NCI-H2227 (cell line): ENCODE measurements around the gene HYDIN.
"Not testable (repeated sequence)": the region's sequence is repeated elsewhere in the genome, so short reads cannot be mapped to it uniquely, and the experiment has no call there.

Experiments
- DNase-seq: peaks from one replicate; lab custom pipeline; 2025; ENCODE audit not compliant: unreplicated experiment; lab: John Stamatoyannopoulos, UW

Gene HYDIN

GRCh38 chr16:71143246-71143645 is 87.3 kb downstream of the HYDIN start:
- not testable (repeated sequence) for DNase-seq

DNA sequence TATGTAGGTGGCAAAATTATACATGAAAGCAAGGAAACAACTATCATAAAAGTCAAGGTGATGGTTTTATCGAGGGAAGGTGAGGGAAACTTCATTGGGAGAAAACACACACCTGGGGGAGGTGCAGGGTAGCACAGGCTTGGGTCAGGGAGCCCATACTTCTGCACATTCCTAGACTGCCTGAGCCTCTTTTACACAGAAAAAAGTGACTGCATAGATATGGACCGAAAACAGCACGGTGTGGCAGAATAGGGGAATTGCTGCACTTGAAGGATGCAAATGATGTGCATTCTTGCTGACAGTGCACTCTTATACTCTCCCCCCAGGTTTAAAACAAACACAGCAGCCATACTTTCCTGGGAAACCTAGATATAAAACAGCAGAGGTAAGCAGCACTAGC is 120.0 kb downstream of the HYDIN start:
- DNase-seq = not testable (repeated sequence)

- not testable (repeated sequence) for DNase-seq
Measured at GRCh38 chr16:71109656-71110208, 120.8 kb downstream of the HYDIN start.

GRCh38 chr16:71105881-71106280 is 124.6 kb downstream of the HYDIN start:
- DNase-seq = not testable (repeated sequence)

DNA sequence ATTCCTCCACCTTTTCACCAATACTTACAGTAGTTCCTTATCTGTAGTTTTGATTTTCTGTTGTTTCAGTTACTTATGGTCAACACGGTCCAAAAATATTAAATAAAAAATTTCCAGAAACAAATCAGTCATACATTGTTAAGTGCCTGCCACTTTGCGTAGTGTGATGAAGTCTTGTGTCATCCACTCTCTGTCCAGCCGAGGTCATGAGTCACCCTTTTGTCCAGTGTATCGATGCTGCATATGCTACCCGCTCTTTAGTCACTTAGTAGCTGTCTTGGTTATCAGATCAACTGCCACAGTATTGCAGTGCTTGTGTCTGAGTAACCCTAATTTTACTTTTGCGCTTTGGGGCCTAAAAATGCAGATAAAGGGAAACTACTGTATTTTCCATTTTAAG is 146.9 kb downstream of the HYDIN start:
- DNase-seq = not testable (repeated sequence)

GRCh38 chr16:71080777-71081176 is 149.7 kb downstream of the HYDIN start:
- not testable (repeated sequence) for DNase-seq

GRCh38 chr16:71080262-71080661 is 150.3 kb downstream of the HYDIN start:
- DNase-seq = not testable (repeated sequence)

GRCh38 chr16:71070651-71071050 is 159.9 kb downstream of the HYDIN start:
- not testable (repeated sequence) for DNase-seq

GRCh38 chr16:71069842-71070241 is 160.7 kb downstream of the HYDIN start:
- DNase-seq = not testable (repeated sequence)

GRCh38 chr16:71053897-71054609 is 176.5 kb downstream of the HYDIN start:
- not testable (repeated sequence) for DNase-seq

DNA sequence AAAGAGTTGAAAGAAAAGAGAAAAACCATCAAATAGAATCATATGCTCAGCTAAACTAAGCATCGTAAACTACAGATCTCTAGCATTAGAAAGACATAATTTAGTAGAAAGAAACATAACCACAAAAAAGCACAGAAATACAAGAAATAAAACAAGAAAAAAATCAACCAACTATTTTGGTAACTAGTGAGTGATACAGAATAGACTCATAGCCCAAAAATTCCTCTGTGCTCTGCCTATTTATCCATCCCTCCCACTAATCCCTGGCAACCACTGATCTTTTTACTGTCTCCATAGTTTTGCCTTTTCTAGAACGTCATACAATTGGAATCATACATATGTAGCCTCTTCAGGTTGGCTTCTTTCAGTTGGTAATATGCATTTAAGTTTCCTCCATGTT is 180.2 kb downstream of the HYDIN start:
- not testable (repeated sequence) for DNase-seq

DNA sequence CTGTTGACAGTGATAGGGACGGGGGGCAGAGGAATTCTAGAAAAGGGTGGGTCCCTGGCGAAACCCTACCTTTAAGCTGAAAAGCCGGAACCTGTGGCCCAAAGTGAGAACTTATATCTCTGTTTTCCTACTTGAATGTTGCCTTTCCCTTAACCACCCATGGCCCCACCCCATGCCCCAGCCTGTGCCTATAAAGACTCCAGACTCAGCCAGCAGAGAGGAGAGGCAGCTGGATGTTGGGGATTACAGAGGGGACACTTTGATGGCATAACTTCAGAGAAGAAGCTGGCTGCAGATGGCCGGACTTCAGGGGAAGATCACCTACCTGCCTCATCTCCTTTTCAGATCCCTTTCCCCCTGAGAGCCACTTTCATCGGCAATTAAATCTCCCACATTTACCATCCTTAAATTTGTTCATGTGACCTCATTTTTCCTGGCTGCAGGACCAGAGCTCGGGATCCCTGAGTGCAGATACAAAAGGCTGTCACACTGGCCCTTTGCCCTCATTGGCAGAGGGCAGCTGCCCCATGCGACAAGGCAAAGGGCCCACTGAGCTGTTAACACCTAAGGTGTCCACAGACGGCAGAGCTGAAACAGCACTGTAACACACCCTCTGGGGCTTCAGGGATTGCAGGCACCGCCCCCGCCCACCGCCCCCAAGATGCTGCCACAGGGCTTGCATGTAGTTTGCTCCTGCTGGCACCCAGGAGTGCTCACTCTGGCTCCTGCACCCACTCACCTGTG is 191.0 kb downstream of the HYDIN start:
- DNase-seq = not testable (repeated sequence)

DNA sequence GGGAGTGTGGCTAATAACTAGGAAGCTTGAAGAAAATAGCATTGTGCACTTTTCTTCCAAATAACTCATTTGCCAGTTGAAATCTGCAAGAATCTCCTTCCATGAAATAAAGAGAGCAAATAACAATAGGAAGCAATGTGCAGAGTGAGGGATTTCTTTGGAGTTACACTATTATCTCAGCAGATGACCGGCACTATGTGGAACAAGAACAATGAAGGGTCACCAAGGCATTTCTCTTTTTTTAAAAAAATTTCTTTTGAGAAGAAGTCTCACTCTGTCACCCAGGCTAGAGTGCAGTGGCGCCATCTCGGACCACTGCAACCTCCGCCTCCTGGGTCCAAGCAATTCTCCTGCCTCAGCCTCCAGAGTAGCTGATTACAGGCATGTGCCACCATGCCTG is 192.1 kb downstream of the HYDIN start:
- DNase-seq = not testable (repeated sequence)

DNA sequence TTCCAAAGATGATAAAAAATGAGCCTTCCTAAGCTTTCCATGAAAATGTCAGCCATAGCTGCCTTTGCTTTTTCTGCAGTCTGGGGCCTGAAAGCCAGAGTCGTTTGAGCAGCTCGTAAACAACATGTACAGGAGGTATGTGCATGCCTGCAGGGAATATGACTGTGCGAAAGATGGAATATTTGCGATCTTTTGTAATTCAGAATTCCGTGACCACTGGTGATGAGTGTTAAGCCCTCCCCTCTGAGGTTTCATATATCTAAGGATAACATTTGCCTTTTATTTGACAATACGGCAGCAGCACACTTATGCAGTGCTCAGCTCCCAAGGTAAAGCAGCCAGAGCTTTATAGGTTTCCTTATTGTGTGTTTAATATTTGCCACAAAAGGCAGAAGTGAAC is 192.5 kb downstream of the HYDIN start:
- not testable (repeated sequence) for DNase-seq

DNA sequence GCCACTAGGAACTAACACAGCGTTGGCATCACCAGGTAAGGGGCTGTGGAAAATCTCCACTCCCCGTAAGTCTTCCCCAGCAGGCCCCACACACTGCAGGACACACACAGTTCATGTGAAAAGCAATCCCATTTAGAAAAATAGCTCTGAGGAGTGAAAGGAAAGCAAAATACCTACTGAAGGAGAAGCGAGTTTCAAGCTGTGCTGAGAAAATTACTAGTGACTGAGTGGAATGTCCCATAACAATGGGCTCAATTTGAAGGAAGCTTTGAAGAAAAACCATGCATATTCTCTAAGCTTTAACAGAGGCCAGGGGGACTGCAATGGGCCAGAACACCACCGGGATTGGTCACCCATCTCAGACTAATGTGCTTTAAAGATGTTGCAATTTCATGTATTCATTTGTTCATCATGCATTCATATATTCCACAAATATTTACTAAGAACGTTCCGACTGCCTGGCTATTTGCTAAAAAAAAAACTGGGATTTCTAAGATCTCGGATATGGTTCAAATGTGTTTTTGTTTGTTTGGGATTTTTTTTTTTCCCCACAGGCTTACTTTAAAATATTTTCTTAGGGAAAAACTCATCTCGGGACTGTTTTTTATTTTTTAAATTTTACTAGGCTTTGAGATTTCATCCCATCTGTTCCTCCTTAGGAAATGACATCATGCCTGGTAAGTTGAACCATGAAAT is 202.3 kb downstream of the HYDIN start:
- peak; percentile 20 for DNase-seq

GRCh38 chr16:71027511-71027910 is 203.0 kb downstream of the HYDIN start:
- not testable (repeated sequence) for DNase-seq

GRCh38 chr16:71023851-71024439 is 206.6 kb downstream of the HYDIN start:
- DNase-seq = not testable (repeated sequence)

GRCh38 chr16:71021961-71022537 is 208.5 kb downstream of the HYDIN start:
- not testable (repeated sequence) for DNase-seq

GRCh38 chr16:71019067-71019682 is 211.3 kb downstream of the HYDIN start:
- not testable (repeated sequence) for DNase-seq

- DNase-seq = not testable (repeated sequence)
Measured at GRCh38 chr16:71015419-71015818, 215.1 kb downstream of the HYDIN start.
